Activated effector memory CD4-positive, alpha-beta T cell treated with anti-CD3 and anti-CD28 coated beads, Interleukin-2, amount 50 U/mL, for 16 hours (primary cell): ENCODE measurements around the gene KRTAP22-1.

Source experiments
- DNase-seq: peaks from one replicate; pipeline ENCODE4 v3.0.0-alpha.2; 2020

The KRTAP22-1 gene

DNA sequence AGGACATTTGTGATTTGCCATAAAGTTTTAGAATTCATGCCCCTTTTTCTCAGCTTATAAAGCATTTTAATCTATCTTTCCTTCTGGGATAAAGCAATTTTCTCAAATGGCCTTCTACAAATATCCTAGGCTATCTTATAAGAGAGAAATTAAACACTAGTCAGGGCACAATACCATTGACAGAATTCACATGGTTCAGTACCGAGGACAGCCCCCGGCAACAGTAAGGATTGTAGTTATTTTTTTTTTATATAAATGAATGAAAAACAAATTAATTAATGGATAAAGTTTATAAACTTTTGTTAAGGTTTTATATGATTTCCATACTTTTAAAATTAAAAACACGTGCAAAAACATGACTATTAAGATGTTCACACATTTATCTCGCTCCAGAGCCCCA is 27.2 kb downstream of the KRTAP22-1 start:
- no peak for DNase-seq

DNA sequence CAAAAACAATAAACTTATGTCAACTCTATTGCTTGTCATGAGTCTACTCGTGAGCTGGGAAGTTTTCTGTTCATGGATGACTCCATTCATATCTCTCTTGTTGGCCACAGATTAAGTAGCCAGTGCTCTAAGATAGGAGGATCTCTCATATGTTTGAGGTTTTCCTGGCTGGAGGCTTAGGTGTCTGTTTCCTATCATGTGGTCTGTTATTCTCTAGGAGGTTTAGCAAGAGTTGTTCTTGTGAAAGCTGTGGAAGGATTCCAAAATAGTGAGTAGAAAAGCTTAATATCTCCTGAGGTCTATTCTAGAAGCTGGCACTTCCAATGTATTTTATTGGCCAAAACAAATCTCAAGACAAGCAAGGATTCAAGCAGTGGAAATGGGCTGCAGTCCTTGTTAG is 28.3 kb downstream of the KRTAP22-1 start:
- no peak for DNase-seq

DNA sequence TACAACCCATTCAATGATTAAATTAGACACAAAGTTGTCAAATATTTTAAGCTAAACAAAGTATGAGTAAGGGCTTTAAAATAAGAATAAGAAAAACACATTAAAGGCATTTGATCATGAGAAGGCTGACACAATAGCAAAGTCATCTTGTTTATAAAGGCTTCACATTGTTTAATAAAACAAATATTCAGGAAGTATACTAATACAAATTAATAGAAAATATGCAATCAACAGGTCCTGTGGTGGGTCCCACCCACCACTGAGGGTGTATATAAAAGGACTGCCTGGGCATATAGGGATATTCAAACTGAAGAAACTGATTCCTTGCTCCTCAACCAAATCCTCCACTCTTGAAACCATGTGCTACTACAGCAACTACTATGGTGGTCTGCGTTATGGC is 34.0 kb downstream of the KRTAP22-1 start, which contains the start of gene KRTAP20-2:
KRTAP20-2 (plus strand) TSS at position 301 of the 400 bp plus-strand sequence; CDS start at position 359, 58 bp downstream.
- DNase-seq: no peak

DNA sequence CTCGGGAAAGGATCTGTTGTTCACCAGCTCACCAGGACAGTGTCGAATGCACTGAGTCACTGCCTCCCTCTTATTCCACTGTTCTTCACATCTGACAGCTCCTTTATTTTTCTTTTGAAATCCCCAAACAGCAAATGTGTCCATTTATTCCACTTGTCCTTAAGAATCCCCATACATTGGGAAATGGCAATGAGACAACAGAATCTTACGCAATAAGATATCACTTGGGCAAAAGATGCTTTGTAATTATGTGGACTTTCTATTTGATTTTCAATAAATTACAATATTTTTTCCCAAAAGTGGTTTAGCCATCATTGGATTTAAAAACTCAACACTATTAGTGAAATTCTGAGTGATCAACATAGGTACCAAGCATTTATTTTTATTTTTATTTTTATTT is 37.8 kb downstream of the KRTAP22-1 start:
- no peak for DNase-seq

DNA sequence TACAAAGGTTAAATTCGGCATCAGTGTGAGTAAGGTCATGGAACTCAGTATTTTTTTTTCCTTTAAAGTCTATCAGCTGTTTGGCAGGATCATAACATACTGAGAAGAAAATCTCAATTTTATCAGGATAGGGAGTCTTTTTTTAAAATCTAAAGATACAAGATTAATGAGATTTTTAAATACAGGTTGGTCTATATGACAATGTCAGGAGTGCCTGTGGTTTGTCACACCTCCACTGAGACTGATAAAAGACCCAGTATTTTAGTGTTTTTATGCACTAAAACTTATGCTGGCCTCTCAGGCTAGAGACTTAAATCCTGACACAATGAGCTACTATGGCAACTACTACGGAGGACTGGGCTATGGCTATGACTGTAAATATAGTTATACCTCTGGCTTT is 41.7 kb downstream of the KRTAP22-1 start, which contains the start of gene KRTAP20-3:
KRTAP20-3 (plus strand) TSS at position 301 of the 400 bp plus-strand sequence.
- DNase-seq: no peak

DNA sequence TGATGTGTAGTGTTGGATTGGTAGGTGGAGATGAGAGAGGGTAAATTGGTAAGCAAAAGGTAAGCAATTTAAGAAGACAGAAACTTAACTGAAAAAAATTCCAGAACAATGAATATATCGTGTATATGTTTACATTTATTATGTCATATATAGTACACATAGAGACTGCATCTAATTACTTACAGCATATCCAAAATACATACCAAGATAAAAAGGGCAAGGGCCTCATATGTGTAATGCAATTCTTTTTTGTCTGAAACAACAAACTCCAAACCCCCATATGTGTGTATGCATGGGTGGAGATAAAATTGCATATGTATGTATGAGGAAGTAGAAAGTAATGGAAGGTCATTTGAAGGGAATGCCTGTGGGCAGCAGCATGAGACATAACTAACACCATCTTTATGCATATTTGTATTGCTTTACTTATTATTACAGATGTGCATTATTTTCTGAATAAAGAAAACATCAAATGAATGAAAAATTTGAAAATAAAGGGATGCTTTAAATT is 46.1 kb downstream of the KRTAP22-1 start:
- no peak for DNase-seq
